A549 (cell line): Measurements from ENCODE around the gene SLC49A3.

Experiments
- JUNB ChIP-seq: fragments of >200 bp; sonication (Bioruptor Twin); formaldehyde crosslinking; IDR thresholded peaks from 2 replicates; pipeline ENCODE4 v1.6.1; 2016
- RARB ChIP-seq: fragments of 250-450 bp; sonication (Bioruptor Pico); IDR thresholded peaks from 2 replicates; pipeline ENCODE4 v1.8.0; 2021; ENCODE audit warnings: mild to moderate bottlenecking, moderate library complexity
- SMC3 ChIP-seq: fragments of >200 bp; sonication (Bioruptor Twin); formaldehyde crosslinking; IDR thresholded peaks from 3 replicates; pipeline ENCODE4 v1.6.1; 2018; ENCODE audit warnings: inconsistent platforms
- TP53 ChIP-seq: fragments of 250-450 bp; sonication (Bioruptor Pico); IDR thresholded peaks from 2 replicates; pipeline ENCODE4 v1.5.0; 2021; ENCODE audit warnings: mild to moderate bottlenecking, moderate library complexity
- TF ChIP-seq, protein P1 (sequence below): fragments of >200 bp; sonication (Bioruptor Twin); formaldehyde crosslinking; IDR thresholded peaks from 3 replicates; pipeline ENCODE4 v1.5.1; 2016
- TF ChIP-seq, protein P2 (sequence below): fragments of >200 bp; sonication (Bioruptor Twin); formaldehyde crosslinking; IDR thresholded peaks from 3 replicates; pipeline ENCODE4 v1.6.1; 2016

DNA sequence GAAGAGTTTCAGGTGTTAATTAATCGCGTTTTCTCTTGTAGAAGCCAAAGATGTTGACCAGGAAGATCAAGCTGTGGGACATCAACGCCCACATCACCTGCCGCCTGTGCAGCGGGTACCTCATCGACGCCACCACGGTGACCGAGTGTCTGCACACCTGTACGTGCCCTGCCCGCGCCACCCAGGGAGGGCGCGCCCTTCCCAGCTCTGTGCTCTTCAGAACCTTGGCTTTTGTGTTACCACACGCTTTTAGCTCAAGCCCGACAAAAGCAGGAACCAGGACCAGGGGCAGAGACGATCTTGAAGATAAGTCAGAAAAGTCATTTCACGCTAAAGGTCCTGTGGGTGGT is 44.7 kb upstream of the SLC49A3 start:
- TF ChIP-seq SMC3 (no peak), TP53 (CRISPR knock-in tag) (no peak), JUNB (no peak), RARB (CRISPR knock-in tag) (no peak)
- TF ChIP-seq, protein P1, sequence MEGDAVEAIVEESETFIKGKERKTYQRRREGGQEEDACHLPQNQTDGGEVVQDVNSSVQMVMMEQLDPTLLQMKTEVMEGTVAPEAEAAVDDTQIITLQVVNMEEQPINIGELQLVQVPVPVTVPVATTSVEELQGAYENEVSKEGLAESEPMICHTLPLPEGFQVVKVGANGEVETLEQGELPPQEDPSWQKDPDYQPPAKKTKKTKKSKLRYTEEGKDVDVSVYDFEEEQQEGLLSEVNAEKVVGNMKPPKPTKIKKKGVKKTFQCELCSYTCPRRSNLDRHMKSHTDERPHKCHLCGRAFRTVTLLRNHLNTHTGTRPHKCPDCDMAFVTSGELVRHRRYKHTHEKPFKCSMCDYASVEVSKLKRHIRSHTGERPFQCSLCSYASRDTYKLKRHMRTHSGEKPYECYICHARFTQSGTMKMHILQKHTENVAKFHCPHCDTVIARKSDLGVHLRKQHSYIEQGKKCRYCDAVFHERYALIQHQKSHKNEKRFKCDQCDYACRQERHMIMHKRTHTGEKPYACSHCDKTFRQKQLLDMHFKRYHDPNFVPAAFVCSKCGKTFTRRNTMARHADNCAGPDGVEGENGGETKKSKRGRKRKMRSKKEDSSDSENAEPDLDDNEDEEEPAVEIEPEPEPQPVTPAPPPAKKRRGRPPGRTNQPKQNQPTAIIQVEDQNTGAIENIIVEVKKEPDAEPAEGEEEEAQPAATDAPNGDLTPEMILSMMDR: no peak
- TF ChIP-seq, protein P2, sequence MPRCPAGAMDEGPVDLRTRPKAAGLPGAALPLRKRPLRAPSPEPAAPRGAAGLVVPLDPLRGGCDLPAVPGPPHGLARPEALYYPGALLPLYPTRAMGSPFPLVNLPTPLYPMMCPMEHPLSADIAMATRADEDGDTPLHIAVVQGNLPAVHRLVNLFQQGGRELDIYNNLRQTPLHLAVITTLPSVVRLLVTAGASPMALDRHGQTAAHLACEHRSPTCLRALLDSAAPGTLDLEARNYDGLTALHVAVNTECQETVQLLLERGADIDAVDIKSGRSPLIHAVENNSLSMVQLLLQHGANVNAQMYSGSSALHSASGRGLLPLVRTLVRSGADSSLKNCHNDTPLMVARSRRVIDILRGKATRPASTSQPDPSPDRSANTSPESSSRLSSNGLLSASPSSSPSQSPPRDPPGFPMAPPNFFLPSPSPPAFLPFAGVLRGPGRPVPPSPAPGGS: no peak
